HG03039 (cell line): ENCODE results near the gene EPN3.

Experiments
- ATAC-seq: cut with Tn5 transposase; IDR thresholded peaks from one replicate; pipeline ENCODE4 v1.9.1; 2021; ENCODE audit warnings: mild to moderate bottlenecking, moderate library complexity; ENCODE audit not compliant: unreplicated experiment

Gene EPN3

GRCh38 chr17:50585891-50586290 is 53.4 kb downstream of the EPN3 start:
- ATAC-seq = no peak

GRCh38 chr17:50586421-50587247 is 54.1 kb downstream of the EPN3 start:
- ATAC-seq = no peak

DNA sequence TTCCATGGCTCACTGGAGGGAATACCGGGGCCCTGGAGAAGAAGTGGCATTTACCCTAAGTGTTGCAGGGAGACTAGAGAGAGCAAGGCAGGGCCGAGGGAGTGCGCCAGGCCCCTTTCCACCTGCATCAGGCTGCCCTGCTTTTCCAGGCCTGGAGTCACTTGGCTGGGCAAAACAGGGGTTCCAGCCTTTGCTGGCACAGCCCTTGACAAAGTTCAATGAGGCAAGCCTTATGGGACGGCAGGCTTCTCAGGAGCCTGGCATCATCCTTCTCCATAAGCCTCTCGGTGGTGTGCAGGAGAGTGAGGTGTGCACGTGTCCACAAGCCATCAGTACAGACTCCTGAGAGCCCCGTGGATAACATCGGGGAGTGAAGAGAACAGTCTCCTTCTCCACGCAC is 55.0 kb downstream of the EPN3 start:
- ATAC-seq = no peak

DNA sequence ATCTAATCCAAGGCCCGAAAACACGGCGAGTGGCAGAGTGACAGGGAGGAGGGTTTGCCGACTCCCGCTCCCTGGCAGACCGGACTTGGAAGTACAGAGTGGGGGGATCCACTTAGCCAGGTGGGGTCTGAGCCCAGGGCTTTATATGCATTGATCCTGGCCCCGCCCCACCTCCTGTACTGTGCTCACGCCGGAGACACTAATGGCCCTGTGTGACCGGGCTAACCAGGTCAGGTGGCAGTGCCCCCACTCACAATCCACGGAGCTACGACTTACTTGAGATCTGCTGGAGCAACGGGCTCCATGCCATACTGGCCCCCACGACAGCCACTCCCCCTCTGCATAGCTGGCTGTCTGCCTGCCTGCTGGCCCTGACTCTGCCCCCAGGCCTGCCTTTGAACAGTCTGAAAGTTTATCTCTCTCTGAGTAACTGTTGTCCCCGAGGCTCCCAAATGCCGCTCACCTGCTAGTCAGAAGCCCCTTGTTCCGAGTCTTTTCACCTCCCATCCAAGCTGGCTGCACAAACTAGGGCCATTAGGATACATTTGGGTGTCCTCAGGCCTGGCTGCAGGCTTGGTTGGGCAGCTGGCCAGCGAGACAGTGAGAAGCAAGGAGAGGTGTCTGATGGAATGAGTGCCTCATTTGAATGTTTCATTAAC is 56.0 kb downstream of the EPN3 start:
- no peak for ATAC-seq

DNA sequence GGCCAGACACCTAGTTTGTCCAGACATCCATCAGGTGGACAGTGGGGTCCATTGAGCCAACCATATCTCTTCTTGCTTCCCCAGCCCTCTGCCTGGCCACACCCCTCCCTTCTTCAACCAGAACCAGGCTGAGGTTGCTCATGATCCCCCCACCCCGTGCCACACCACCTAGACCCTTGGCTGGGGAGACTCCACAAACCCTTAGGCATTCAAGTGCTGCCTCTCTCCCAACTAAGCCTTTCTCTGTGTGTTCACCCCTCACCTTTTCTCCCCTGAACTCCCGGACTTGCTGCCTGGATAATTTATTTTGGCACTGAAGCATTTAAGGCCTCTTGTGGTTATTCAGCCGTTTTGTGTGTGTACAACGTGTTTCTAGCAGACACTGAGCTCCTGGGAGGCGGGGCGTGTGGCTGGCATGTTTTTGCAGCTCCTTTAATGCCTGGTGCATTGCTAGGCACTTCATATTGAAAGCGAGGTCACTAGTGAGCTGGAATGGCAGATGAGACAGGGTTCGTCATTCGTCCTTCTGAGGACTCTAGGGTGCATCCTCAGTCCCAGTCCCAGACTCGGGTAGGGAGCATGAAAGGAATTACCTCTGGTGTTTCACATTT is 56.7 kb downstream of the EPN3 start:
- no peak for ATAC-seq

- no peak for ATAC-seq
Observed at GRCh38 chr17:50590946-50591737, 58.6 kb downstream of the EPN3 start.

- ATAC-seq = no peak
Observed at GRCh38 chr17:50593321-50593720, 60.8 kb downstream of the EPN3 start.
